Sigmoid colon (tissue), 4 donors: Measurements from ENCODE around the gene PLA2G4D.

ENCODE experiments used
- POLR2AphosphoS5 ChIP-seq, 4 donors: sonication (generic); formaldehyde crosslinking; IDR thresholded peaks; one replicate each; pipeline ENCODE4 v1.6.1; 2017; ENCODE audit warnings: antibody characterized with exemption in 4 of 4
- TF ChIP-seq, protein P1 (sequence below), 4 experiments: fragments of 450-650 bp in 3 of 4; fragments of 200-600 bp in 1 of 4; IDR thresholded peaks; one replicate each; pipeline ENCODE4 v1.5.1; 2016 to 2019; ENCODE audit warnings: antibody characterized with exemption in 4 of 4, mild to moderate bottlenecking in 3 of 4, moderate library complexity in 2 of 4

DNA sequence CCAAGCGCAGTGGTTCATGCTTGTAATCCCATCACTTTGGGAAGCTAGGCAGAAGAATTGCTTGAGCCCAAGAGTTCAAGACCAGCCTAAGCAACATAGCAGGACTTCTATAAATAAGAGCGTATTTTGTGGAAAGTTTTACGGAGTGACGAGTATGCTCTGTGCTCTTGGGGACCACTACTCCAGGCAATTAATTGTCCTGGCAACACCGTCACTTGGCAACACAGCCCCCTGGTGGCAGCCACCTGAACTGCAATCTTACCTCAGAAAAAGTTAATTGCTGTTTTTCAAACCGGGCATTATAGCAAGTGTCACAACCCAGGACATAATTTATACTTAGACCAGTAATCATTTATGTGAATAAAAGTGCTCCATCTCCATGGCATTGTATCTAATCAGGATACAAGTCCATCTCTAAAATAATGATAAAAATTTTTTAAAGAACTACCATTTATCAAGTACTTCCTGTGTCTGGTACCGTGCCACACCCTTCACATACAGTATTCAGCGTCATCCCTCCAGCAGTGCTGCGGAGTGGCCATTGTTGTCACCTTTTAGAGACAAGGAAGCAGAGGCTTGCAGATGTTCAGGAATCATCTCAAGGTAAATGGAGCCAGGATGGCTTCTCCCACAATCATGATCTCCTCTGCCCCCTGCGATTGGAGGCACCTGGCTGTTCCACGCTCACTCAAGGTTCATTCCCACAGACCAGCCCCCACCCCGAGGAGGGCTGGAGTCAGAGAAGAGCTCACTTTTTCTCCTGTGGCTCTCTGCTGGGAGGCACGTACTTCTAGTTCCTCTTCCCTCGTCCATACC is 34.5 kb downstream of the PLA2G4D start:
- TF ChIP-seq, protein P1, sequence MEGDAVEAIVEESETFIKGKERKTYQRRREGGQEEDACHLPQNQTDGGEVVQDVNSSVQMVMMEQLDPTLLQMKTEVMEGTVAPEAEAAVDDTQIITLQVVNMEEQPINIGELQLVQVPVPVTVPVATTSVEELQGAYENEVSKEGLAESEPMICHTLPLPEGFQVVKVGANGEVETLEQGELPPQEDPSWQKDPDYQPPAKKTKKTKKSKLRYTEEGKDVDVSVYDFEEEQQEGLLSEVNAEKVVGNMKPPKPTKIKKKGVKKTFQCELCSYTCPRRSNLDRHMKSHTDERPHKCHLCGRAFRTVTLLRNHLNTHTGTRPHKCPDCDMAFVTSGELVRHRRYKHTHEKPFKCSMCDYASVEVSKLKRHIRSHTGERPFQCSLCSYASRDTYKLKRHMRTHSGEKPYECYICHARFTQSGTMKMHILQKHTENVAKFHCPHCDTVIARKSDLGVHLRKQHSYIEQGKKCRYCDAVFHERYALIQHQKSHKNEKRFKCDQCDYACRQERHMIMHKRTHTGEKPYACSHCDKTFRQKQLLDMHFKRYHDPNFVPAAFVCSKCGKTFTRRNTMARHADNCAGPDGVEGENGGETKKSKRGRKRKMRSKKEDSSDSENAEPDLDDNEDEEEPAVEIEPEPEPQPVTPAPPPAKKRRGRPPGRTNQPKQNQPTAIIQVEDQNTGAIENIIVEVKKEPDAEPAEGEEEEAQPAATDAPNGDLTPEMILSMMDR (IDR thresholded peaks at IDR 0.05): peak in 3 of 4 experiments; percentile 62 to 72 (median 65)
- TF ChIP-seq POLR2AphosphoS5 (IDR thresholded peaks at IDR 0.05): no peak
